Activated T-helper 2 cell treated with anti-CD3 and anti-CD28 coated beads, Interferon-gamma antibody, Interleukin-2, Interleukin-4, amounts not matched to agents 10 μg/mL and 5 μg/mL and 100 μg/mL, durations not matched to agents 14 hours and 24 hours and 36 hours (primary cell): ENCODE measurements around the gene KCNIP4. TPM values are rescaled to one million over a fixed set of nuclear protein-coding genes. Genes with fewer than 3 reads are reported as not detected.
"Not testable (repeated sequence)": the region's sequence is repeated elsewhere in the genome, so short reads cannot be mapped to it uniquely, and the experiment has no call there.

Experiments used
- DNase-seq: peaks from one replicate; pipeline ENCODE4 v3.0.0; 2021; ENCODE audit warnings: low spot score
- H3K27ac Mint-ChIP-seq: one replicate; pipeline ENCODE4 v1.8.0; 2021; ENCODE audit warnings: mixed read lengths
- H3K27me3 Mint-ChIP-seq: one replicate; pipeline ENCODE4 v1.8.0; 2021; ENCODE audit warnings: low read depth, mixed read lengths
- H3K36me3 Mint-ChIP-seq: one replicate; pipeline ENCODE4 v1.8.0; 2021; ENCODE audit warnings: low read depth, mixed read lengths
- H3K4me1 Mint-ChIP-seq: one replicate; pipeline ENCODE4 v1.8.0; 2021; ENCODE audit warnings: low read depth, mixed read lengths
- H3K4me3 Mint-ChIP-seq: one replicate; pipeline ENCODE4 v1.8.0; 2021; ENCODE audit warnings: low read depth, mild to moderate bottlenecking, moderate library complexity, mixed read lengths
- H3K9me3 Mint-ChIP-seq: one replicate; pipeline ENCODE4 v1.8.0; 2021; ENCODE audit warnings: mixed read lengths
- intact Hi-C: fragments of 100-400 bp; cut with micrococcal nuclease; formaldehyde crosslinking; loops from one replicate; pipeline ENCODE4 v1.15.1; 2023
- total RNA-seq: library from RNA; stranded (reverse); gene quantifications from 2 replicates; pipeline ENCODE4 v1.2.3, GENCODE V29; 2022

KCNIP4 gene
- not detected in 2 replicates for total RNA-seq

DNA sequence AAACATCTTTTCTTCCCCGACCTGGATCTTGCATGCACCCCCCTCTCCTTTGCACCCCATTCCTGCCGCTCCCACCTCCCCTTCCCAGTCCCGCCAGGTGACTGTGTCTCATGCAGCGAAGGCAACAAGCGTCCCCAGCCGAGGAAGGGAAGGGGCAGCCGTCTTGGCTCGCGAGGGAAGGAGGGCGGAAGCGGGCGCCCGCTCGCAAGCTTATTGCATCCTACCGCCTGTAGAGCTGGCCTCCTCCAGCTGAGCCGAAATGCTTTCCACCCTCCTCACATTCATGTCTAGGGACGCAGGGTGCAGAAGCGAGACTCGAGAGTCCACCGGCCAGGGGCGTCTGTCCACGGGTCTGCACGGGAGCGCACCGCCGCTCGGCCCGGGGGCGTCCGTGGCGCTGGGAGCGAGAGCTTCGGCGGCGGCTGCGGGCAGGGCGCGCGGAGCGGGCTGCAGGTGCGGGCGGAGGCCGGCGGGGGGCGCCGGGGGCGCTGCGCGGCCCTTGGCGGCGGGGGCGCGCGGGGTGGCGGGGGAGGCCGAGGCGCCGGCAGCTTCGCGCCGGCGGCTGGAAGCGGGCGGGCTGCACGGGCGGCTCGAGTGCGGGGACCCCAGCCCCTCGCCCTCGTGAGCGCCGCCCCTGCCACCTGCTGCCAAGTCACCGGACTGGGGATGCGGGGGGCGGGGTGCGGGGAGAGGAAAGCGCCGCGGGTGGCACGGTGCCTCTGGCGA, at the start of gene KCNIP4:
KCNIP4 (minus strand) TSS at position 426 of the 726 bp plus-strand sequence.
- DNase-seq, result no peak
- intact Hi-C loops, result no loop called here
- Mint-ChIP-seq H3K4me3 (peak within 1 kb of the TSS; percentile 47), H3K9me3 (no peaks in the 10 kb centered on the region), H3K27me3 (peaks cover 31% of the 10 kb centered on the region), H3K4me1 (no peaks in the 10 kb centered on the region), H3K36me3 (no peaks in the 10 kb centered on the region), H3K27ac (no peak within 1 kb of the TSS)

DNA sequence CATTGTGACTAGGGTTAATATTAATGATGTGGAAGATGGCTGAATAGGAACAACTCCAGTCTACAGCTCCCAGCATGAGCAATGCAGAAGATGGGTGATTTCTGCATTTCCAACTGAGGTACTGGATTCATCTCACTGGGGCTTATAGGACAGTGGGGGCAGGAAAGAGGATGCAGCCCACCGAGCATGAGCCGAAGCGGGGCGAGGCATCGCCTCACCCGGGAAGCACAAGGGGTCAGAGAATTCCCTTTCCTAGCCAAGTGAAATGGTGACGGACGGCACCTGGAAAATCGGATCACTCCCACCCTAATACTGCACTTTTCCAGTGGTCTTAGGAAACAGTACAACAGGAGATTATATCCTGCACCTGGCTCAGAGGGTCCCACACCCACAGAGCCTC, 48.0 kb upstream of the KCNIP4 start:
- H3K4me1 Mint-ChIP-seq, H3K27me3 Mint-ChIP-seq, DNase-seq, H3K36me3 Mint-ChIP-seq, H3K4me3 Mint-ChIP-seq, intact Hi-C loops, H3K27ac Mint-ChIP-seq, H3K9me3 Mint-ChIP-seq: not testable (repeated sequence)

DNA sequence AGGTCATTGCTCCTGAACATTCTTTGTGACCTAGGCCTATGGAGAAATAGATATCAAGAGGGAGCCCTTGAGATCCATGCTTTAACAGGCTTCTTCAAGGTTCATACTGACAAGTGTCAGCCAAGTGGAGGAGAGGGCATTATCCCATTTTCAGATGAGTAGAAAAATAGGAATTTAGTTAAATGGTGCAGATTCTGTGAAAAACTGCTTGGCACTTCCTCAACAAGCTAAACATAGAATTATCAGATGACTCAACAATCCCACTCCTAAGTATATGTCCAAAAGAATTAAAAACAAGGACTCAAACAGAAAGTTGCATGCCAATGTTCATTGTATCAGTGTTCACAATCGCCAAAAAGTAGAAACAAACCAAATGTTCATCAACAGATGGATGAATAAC, 43.8 kb upstream of the KCNIP4 start:
- no peak for DNase-seq
- Mint-ChIP-seq H3K36me3 (no peaks in the 10 kb centered on the region), H3K4me1 (no peaks in the 10 kb centered on the region), H3K9me3 (no peaks in the 10 kb centered on the region), H3K27ac (no peak overlapping the region), H3K27me3 (no peaks in the 10 kb centered on the region), H3K4me3 (no peak overlapping the region)
- intact Hi-C loops, result no loop called here

DNA sequence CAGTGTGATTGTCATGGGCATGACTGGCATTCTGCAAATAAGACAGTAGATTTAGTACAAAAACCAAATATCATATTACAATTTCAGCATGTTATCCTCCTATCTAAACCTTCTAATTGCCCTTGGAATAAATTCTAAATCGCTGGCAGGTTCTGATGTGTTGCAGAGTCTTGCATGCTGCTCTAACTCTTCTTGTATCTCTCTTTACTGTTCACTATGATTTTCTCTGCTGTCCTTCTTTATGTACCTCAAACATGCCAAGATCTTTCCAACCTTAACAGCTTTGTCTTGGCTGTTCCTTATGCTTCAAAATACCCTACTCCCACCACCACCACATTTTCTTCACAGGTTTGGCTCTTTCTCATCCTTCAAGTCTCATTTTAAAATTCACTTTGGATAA, 43.0 kb upstream of the KCNIP4 start:
- no peak for DNase-seq
- H3K4me3 Mint-ChIP-seq, result no peak overlapping the region
- intact Hi-C loops, result no loop called here
- H3K27me3 Mint-ChIP-seq, result no peaks in the 10 kb centered on the region
- H3K4me1 Mint-ChIP-seq, result no peaks in the 10 kb centered on the region
- no peaks in the 10 kb centered on the region for H3K36me3 Mint-ChIP-seq
- H3K9me3 Mint-ChIP-seq, result no peaks in the 10 kb centered on the region
- H3K27ac Mint-ChIP-seq, result no peak overlapping the region

DNA sequence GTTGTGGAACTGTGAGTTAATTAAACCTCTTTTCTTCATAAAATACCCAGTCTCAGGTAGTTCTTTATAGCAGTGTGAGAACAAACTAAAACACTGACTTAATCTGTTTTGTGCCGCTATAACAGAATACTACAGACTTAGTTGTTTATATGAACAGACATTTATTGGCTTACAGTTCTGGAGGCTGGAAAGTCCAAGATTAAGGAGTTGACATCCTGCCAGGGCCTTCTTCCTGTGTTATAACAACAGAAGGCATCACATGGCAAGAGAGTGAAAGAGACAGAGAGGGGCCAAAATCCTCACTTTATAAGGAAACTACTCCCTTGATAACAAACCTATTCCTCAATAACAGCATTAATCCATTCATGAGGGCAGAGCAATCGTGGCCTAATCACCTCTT, 42.5 kb upstream of the KCNIP4 start:
- Mint-ChIP-seq H3K4me1 (no peaks in the 10 kb centered on the region), H3K27ac (no peak overlapping the region), H3K4me3 (no peak overlapping the region), H3K27me3 (no peaks in the 10 kb centered on the region), H3K36me3 (no peaks in the 10 kb centered on the region), H3K9me3 (no peaks in the 10 kb centered on the region)
- no peak for DNase-seq
- intact Hi-C loops, result no loop called here

DNA sequence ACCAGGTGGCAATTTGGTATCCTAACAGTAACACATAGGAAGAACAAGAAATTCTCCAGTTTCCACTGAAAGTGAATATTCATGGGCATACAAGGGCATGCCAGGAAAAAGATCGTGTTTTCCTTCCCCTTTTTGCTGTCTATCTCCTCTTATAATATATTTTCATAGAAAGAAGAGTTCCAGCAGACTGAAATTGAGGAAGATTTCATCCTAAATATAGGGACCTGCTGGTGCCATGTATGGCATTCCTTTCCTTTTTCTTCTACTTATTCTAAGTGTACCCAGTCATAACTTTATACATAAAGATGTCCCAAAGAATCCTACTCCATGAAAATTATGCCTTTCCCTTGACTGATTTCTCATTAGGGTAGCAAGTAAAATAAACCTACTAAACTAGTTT, 40.8 kb upstream of the KCNIP4 start:
- no peaks in the 10 kb centered on the region for H3K4me1 Mint-ChIP-seq
- H3K9me3 Mint-ChIP-seq, result no peaks in the 10 kb centered on the region
- H3K27ac Mint-ChIP-seq, result no peak overlapping the region
- no peaks in the 10 kb centered on the region for H3K27me3 Mint-ChIP-seq
- H3K36me3 Mint-ChIP-seq, result no peaks in the 10 kb centered on the region
- no peak overlapping the region for H3K4me3 Mint-ChIP-seq
- intact Hi-C loops, result no loop called here
- DNase-seq, result no peak

DNA sequence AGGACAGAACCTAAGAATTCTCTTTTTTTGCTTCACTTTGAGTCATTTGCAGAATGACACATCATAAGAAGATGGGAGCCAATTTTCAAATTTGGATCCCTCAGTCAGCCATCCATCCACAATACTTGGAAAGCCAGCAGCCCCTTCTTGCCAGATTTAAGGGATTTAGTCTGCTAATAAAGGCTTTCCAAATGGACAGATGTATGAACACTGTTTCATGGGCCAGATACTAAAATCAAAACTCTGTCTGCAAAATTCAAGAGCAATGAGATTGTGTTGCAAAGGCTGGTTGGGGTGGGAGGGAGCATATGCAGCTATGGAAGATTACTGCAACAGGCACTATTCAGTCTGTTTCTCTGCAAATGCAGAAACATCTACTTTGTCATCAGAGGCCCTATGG, 37.7 kb upstream of the KCNIP4 start:
- no peak overlapping the region for H3K4me3 Mint-ChIP-seq
- no peaks in the 10 kb centered on the region for H3K36me3 Mint-ChIP-seq
- DNase-seq, result no peak
- no peaks in the 10 kb centered on the region for H3K27me3 Mint-ChIP-seq
- H3K4me1 Mint-ChIP-seq, result no peaks in the 10 kb centered on the region
- intact Hi-C loops, result no loop called here
- H3K9me3 Mint-ChIP-seq, result no peaks in the 10 kb centered on the region
- H3K27ac Mint-ChIP-seq, result no peak overlapping the region

DNA sequence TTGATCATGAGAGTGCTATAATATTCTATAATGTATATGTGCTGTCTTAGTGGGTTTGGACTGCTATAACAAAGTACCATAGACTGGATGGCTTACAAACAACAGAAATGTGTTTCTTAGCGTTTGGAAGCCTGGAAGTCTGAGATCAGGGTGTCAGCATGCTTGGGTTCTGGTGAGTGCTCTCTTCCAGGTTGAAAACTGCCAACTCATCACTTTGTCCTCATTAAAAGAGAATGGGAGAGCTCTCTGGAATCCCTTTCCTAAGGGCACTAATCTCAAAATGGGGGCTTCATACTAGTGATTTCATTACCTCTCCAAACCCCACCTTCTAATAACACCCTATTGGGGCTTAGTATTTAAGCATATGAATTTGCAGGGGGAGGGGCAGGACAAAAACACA, 33.5 kb upstream of the KCNIP4 start:
- no peak for DNase-seq
- Mint-ChIP-seq H3K36me3 (no peaks in the 10 kb centered on the region), H3K9me3 (no peaks in the 10 kb centered on the region), H3K4me1 (no peaks in the 10 kb centered on the region), H3K27me3 (no peaks in the 10 kb centered on the region), H3K4me3 (no peak overlapping the region), H3K27ac (no peak overlapping the region)
- intact Hi-C loops, result no loop called here

DNA sequence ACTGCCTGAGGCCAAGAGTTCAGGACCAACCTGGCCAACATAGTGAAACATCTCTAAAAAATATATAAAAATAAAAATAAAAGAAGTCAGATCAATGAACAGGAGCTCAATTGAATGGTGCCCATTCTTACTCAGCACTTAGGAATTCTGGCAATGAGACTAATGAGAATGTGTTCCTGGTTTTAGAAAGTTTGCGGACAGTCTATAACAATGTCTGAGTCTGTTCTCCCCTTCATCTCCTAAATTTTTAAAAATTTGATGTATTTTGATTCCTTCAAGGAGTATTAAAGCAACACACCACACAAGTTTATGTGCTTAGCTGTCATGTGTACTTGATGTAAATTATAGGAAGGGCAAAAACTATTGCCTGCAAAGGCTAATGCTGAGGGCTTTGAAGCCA, 30.6 kb upstream of the KCNIP4 start:
- DNase-seq, result no peak
- H3K27ac Mint-ChIP-seq, result no peak overlapping the region
- no peak overlapping the region for H3K4me3 Mint-ChIP-seq
- no peaks in the 10 kb centered on the region for H3K9me3 Mint-ChIP-seq
- H3K36me3 Mint-ChIP-seq, result no peaks in the 10 kb centered on the region
- intact Hi-C loops, result no loop called here
- H3K27me3 Mint-ChIP-seq, result no peaks in the 10 kb centered on the region
- no peaks in the 10 kb centered on the region for H3K4me1 Mint-ChIP-seq

DNA sequence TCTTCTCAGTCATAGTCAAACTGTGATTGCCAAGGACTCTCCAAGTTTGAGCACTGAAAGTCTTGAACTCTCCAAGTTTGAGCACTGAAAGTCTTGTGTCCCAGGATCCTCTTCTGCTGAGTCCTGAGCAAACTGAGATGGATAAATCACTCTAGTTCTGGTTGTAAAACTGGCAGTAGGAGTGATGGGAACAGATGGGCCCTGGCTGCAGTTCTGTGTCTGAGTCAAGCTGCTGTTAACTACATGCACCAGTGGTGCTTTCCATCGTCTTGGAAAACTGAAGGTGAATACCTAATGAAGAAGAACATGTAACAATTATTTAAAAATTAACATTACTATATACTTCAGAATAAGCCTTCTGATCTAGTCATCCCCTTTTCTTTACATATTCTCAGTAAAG, 27.6 kb upstream of the KCNIP4 start:
- Mint-ChIP-seq H3K36me3 (no peaks in the 10 kb centered on the region), H3K27me3 (no peaks in the 10 kb centered on the region)
- intact Hi-C loops, result no loop called here

DNA sequence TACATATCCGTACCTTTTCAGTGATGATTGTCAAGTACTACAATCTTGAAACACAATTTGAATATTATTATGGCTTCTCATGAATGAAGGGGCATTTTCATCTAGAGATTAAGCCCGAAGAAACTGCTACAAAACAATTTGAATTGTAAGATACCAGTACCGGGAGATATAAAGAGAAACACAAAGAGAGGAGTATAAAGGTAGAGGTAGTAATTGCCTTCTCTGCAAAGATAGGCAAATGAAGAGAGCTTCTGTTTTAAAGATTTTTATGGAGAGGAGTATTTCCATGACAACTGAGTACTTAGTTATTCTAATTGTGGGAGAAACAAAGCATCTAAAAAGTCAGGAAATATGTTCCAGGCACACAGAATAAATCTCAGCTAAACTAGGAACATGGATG, 25.3 kb upstream of the KCNIP4 start:
- no peaks in the 10 kb centered on the region for H3K9me3 Mint-ChIP-seq
- no peak overlapping the region for H3K4me3 Mint-ChIP-seq
- intact Hi-C loops, result no loop called here
- no peaks in the 10 kb centered on the region for H3K27me3 Mint-ChIP-seq
- H3K4me1 Mint-ChIP-seq, result no peaks in the 10 kb centered on the region
- no peaks in the 10 kb centered on the region for H3K36me3 Mint-ChIP-seq
- H3K27ac Mint-ChIP-seq, result no peak overlapping the region
- no peak for DNase-seq

More for the DNA sequence above, 27.6 kb upstream of the KCNIP4 start:
- Mint-ChIP-seq H3K9me3 (no peaks in the 10 kb centered on the region), H3K4me3 (no peak overlapping the region), H3K27ac (no peak overlapping the region), H3K4me1 (no peaks in the 10 kb centered on the region)
- DNase-seq, result no peak

DNA sequence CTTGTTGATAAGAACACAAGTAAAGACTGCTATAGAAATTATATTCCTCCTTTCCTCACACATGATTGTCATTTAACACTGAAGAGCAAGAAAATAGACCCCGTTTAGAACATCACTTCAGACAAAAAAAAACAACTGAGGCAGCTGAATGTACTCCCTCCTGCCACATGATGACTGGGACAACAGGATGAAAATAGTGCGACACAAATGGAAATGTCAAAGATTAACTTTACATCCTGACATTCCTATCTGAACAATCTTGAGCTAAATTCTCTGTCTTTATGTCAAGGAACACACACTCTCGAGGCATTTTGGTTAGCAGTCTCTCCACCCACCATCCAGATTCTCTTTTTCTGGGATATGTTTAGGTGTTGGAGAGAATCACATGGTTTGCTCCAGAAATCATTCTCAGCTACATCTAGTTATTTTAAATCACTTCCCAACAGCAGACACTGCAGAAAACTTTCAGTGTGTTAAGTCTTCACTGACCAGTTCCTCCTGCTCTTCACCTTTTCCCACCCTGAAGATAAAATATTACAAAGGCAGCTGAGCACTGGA, 16.3 kb upstream of the KCNIP4 start:
- no peak for DNase-seq
- no peaks in the 10 kb centered on the region for H3K4me1 Mint-ChIP-seq
- H3K36me3 Mint-ChIP-seq, result no peaks in the 10 kb centered on the region
- no peaks in the 10 kb centered on the region for H3K27me3 Mint-ChIP-seq
- intact Hi-C loops, result no loop called here
- no peak overlapping the region for H3K27ac Mint-ChIP-seq
- no peaks in the 10 kb centered on the region for H3K9me3 Mint-ChIP-seq
- H3K4me3 Mint-ChIP-seq, result no peak overlapping the region

DNA sequence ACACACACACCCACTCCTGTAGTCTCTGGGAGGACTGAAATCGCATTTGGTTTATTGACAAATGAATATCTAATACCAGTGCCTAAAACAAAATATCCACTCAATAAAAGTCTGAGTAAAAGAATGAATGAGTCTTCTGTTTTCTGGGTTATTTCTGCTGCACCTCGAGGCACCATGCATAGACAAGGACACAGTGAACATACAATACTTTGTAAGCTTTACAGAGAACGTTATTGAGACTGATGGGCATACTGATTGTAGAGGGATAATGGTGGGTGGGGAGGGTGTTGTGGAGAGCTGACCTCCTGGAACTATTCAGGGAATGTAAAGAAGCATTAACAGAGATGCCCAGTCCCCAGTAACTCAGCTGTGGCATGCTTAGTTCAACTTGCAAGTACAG, 14.1 kb upstream of the KCNIP4 start:
- intact Hi-C loops, result no loop called here
- Mint-ChIP-seq H3K9me3 (no peaks in the 10 kb centered on the region), H3K36me3 (no peaks in the 10 kb centered on the region), H3K4me1 (no peaks in the 10 kb centered on the region), H3K27me3 (no peaks in the 10 kb centered on the region), H3K4me3 (no peak overlapping the region), H3K27ac (no peak overlapping the region)
- DNase-seq, result no peak

DNA sequence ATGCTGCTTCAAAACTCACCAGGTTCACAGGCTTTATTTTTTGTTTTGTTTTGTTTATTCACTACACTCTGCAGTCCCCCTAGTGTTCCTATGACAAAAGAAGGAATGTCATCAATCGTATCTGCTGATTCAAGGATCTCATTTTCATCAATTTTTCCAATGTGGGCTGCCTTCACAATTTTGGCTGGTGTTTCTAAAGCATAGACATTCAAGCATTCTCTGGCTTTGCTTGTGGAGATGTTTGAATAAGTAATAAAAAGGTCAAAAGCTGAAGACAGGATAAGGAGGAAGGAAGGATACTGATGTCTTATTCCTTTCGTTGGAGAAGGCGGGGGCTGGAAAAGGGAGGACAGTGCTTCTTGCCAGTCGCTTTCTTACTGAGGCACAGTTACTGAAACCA, 12.2 kb upstream of the KCNIP4 start:
- DNase-seq, result no peak
- Mint-ChIP-seq H3K9me3 (no peaks in the 10 kb centered on the region), H3K4me1 (no peaks in the 10 kb centered on the region), H3K27ac (no peak overlapping the region), H3K4me3 (no peak overlapping the region), H3K27me3 (no peaks in the 10 kb centered on the region), H3K36me3 (no peaks in the 10 kb centered on the region)
- intact Hi-C loops, result no loop called here
